NCI-H2227 (cell line): ENCODE results near the gene SLC22A1.

Experiments used
- DNase-seq: peaks from one replicate; lab custom pipeline; 2025; ENCODE audit not compliant: unreplicated experiment; lab: John Stamatoyannopoulos, UW

Gene SLC22A1

DNA sequence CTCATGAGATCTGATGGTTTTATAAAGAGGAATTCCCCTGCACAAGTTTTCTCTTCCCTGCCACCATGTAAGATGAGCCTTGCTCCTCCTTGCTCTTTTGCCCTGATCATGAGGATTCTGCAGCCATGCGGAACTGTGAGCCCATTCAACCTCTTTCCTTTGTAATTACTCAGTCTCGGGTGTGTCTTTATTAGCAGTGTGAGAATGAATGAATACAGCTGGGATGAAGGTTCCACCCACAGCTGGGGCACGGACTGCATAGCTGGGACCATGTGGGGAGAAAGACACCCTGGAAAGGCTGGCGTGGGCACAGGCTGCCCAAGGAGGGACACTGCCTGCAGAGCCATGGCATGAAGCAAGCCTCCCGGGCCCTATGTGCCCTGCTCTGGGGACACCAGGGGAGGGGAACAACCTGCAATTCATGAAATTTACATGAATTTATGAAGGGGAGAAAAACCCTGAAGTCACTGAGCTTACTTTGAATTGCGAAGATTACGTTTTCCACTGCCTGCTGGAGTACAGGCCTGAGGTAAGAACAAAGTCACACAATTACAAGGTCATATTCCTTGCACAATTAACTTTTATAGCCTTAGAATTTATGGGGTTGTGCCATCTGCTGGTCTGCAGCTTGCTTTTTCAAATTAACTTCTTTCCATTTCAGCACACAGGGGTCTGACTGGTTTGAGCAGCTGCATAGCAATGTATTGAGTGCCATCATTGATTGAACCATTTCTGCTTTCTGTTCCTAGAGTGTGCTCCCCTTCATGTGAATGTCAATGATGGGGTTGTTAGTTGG lies 46.2 kb downstream of the SLC22A1 start:
- DNase-seq: no peak

DNA sequence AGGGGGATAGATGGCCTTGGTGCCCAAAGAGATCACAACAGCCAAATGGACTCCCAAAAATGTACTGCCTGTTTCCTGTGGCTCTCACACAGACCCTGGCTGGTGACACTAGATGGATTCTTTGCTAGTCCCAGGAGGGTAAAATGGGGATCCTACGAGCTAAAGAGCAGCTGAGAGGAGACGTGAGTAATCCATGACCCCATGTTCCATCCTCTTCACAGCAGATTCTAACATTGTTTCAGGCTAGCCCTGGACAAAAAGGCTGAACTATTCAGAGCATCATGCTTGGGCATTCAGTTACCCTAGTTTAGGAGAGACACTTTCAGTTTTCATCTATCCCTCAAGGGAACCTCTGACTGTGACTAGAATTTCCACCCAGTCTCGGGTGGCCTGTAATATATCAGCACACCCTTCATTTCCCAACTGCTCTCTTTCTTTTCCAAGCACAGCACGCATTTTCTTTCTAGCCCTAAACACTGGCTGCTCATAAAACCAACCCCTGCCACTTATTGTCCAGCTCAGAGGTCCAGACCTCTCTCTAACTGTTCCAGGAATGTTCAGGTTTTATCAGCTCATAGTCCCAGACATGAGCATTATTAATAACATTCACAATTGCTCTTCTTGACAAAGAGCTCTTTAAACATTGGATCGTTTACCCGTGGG lies 48.5 kb downstream of the SLC22A1 start:
- DNase-seq: no peak

DNA sequence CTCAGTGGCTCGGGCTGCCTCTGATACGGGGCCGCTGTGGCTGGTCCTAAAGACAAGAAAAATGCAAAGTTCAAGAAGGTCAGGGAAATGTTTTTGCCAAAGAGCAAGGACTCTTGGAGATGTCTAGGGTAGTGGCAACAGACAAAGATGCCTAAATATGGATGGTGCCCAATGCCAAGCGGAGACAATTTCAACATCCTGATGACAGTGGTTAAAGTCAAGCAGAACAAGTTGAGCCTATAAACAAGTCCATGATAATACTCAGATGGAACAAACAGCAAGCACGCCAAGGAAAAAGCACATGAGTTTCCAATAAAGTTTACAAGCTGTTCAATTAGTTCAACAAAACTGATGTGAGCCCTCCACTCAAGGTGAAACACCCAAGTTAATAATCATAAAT lies 51.1 kb downstream of the SLC22A1 start:
- DNase-seq: no peak

DNA sequence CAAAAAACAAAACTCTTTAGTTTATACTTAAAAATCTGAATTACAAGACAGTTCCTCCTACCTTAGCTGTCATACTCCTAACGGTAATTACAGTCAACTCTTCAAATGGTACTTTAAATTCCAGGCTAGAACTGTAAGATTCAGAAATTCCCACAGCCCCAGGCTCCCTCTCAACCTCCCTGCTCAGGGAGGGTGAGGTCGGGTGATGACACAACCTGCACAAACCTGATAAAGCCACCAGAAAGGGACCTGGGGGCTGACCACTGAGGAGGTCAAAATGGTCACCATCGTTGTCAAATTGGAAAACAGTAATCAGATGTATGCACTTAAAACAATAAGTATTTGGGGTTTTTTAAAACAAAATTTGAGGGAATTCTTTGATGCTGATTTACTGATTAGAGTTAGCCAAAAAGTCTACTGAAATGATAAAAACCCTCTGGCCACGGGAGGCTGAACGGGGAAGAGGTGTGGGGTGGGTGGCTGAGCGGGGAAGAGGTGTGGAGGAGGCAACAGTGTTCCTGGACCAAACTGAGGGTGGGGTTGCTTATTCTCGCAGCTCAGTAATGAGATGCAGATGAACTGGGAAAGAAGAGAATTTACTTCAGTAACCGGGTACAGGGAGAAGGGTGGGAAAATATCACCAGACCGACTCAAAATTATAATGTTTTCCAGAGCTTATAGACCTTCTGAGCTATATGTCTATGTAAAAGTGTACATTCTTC lies 52.4 kb downstream of the SLC22A1 start:
- no peak for DNase-seq

DNA sequence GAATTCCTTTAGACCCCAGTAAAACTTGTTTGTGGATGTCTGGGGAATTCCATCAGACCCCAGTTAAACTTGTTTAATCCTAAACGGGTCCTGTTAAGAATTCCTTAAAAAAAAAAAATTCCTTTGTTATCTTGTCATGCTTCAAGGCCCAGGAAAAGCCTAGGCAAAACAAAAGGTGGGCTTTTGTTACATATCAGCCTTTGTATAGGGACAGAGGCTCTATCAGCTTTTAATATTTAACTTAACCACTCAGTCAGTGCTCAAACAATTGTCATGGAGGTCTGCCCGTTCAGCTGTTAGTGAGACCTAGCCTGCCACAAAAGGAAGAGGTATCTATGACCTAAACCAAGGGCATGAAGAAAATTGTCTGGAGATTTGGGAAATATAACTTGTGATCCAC lies 53.1 kb downstream of the SLC22A1 start:
- no peak for DNase-seq

DNA sequence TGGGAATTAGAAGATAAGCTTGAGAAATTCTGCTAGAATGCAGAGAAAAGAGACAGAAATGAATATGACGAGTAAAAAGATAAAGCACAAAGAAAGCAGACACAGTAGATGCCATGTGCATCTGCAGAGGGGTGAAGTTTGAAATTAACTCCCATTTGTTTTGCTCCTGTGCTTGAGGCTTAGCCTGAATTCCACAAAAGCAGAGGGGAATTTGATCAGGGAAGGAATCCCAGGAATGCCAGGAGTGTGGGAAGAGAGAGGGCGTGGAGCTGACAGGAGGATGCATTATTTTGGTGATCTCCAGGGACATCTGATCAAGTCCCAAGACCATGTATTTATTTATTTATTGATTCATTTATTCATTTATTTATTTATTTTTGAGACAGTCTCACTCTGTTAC lies 55.6 kb downstream of the SLC22A1 start:
- no peak for DNase-seq

DNA sequence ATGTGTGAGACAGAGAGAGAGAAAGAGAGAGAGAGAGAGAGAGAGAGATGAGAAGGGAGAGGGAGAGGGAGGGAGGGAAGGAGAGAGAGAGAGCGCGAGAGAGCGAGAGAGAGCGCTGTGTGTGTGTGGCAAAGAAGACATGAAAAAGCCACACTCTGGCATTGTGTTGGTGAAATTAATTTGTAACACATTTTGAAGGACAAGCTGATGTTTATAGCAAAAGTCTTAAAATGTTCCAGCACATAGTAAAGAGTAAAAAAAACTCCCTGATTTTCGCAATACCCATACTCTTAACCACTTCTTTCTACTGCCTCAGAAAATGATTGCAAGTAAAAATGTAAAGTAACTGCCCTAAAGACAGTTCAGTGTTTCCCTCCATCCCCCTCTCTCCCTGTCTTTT lies 56.7 kb downstream of the SLC22A1 start:
- no peak for DNase-seq

DNA sequence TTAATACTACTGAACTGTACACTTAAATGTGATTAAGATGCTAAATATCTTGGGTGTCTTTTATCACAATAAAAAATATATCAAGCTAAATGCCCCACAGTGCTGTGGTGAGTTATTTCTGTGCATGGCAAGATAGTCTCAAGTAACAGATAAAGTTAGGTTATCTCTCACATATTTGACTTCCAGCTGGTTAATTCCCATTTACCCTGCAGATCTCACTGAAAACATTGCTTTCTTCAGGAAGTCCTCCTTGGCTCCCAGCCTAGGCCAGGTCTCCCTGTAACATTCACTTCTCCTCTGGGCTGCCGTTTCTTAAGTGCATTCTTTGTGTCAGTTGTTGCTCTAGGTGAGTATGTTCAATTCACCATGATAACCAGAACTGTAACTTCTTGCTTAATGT lies 59.1 kb downstream of the SLC22A1 start:
- DNase-seq: no peak

DNA sequence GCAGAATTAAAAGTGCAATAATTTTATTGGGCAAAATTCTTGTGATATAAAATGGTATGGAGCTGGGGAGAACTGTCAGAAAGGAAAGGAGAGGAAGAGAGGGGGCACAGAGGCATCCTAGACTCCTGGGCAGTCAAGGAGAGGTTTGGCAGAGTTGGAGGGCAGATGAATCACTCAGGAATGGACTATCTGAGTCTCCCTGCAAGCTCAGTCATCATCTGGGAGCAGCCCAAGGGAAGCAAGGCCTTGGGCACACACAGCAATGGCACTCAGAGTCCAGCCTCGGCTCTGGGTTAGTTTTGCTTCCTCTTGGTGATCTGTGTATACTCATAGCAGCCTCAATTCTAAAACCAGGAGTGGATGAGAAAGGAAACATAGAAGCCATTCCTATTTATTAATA lies 67.2 kb downstream of the SLC22A1 start:
- DNase-seq: no peak

DNA sequence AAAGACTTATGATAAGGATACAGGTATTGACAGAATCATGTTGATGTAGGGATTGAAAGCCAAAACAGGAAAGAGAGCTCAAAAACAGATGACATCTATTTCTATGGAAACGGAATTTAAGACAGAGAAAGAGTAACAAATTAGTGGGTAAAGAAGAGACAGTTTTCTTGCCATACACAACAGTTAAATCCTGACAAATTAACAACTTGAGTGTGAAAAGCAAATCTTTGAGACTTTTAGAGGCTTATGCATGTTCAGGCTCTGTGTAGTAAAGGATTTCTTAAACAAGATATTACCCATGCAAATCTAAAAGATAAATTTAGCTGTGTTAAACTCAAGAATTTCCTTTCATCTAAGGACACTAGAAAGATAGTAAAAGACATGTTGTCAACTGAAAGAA lies 68.5 kb downstream of the SLC22A1 start:
- no peak for DNase-seq

DNA sequence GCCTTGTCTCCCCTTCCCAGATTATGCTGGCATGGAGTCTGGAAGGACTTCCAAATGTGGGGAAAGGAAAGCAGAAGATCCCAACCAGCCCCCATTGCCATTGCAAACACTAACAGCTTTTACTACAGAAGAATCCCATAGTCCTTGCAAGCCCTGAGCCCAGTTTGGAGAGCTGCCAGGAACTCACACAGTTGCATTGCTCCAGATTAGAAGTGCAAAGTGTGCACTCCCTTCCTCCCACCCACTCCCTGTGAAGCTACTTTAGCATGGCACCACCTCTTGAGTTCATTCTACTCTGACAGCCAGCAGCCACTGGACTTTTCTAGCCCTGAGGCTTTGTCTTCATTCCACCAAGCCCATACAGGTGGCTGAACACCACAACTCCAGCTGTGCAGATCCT lies 69.4 kb downstream of the SLC22A1 start:
- no peak for DNase-seq

DNA sequence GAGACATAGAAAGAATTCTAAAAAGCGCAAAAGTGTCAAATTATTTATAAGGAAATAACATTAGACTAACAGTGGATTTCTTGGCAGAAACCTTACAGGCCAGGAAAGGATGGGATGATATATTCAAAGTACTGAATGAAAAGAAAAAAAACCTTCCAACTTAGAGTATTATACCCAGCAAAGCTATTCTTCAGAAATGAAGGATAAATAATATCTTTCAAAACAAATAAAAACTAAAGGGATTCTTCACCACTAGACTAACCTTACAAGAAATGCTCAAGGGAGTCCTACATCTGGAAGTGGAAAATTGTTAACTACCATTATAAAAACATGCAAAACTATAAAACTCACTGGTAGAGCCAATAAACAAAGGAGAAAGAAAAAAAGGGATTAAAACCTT lies 71.2 kb downstream of the SLC22A1 start:
- no peak for DNase-seq

DNA sequence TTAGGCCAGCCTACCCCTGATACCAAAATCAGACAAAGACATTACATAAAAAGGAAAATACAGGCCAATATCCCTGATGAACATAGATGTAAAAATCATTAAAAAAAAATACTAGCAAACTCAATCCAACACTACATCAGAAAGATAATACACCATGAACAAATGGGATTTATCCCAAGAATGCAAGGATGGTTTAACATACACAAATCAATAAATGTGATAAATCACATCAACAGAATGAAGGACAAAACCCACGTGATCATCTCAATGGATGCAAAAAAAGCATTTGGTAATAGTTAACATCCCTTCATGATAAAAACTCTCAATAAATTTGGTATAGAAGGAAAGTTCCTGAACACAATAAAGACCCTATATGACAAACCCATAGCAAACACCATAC lies 73.2 kb downstream of the SLC22A1 start:
- DNase-seq: no peak

DNA sequence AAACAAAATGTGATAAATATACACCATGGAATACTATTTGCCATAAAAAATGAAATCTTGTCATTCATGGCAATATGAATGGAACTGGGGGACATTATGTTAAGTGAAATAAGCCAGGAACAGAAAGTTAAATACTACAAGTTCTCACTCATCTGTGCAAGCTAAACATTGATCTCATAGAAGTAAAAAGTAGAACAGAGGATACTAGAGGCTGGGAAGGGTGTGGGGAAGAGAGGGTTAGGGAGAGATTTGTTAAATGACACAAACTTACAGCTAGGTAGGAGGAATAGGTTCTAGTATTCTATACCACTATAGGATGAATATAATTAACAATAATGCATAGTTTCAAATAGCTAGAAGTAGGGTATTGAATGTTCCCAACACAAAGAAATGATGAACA lies 76.0 kb downstream of the SLC22A1 start:
- no peak for DNase-seq

DNA sequence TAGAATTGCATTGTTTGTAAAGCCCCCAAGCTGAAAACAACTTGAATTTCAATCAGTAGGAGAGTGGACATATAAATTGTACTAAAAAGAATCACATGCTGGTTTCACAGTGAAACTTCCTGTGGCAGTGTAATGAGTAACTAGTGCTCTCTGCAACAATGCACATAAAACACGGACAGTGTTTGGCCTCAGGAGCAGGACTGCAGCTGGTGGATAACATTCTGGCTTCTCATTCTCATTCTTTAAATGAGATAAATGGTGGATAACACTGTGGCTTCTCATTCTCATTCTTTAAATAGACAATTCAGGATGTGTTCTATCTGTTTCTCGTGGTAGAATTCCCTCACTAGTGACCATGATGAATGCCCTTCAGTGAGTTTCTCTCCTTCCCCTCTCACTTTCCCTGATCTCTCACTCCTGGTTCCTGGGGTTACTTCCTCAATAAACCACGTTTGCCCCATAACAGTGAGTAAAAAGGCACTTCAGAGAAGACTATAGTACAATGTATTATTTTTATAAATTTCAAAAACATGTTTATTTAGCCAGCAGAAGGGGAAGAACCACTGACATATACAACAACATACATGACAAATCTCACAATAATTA lies 77.1 kb downstream of the SLC22A1 start:
- no peak for DNase-seq

DNA sequence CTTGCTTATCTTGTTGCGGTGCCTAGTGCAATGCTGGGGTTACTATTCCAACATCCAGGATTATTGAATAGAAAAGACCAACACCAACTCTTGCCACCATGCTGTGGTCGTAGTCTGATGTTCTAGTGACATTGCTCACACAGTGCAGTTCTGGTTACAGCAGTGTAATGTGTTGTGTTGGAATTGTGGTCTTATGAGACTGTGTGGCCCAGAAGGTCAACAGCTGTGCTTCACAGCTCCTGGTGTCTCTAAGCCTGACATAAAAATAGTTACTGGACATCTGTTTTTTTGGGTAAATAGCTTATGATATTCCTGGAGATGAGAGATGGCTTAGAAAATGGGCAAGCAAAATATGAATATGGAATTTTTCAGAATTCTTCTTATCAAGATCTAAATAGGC lies 79.4 kb downstream of the SLC22A1 start:
- DNase-seq: no peak

DNA sequence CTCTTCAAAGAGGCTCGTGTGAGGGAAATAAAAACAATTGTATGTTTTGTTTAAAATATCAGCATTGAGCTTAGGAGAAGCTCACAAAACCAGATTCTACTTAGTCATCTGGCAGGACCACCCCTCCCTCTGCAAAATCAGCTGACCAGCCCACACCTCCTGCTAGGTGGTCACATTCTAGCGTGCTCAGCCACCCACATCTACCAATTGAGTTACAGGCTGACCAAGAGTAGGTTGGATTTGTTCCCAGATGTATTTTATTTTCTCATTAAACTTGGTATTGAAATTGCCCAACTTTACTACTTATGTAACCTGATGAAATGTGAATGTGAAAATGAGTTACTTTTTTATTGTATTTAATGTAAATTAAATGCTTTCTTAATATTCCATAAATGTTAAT lies 80.8 kb downstream of the SLC22A1 start:
- no peak for DNase-seq

DNA sequence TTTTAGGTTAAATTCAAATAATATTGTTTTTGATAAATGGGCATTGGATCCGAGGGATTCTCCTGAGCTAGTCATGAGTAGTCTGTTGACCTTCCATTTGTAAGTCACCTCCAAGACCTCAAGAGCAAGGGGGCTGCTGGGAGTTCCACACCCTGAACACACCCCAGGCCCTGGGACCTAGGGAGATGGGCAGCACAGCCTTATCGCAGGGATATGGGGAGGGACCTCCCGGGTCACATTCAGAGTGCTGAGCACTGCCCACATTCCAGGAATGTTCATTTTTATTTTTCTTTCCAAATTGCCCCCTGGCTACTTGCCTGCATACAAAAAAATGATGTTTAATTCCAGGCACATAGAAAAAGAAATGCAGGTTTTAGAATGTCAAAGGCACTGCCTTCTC lies 81.5 kb downstream of the SLC22A1 start:
- DNase-seq: no peak

DNA sequence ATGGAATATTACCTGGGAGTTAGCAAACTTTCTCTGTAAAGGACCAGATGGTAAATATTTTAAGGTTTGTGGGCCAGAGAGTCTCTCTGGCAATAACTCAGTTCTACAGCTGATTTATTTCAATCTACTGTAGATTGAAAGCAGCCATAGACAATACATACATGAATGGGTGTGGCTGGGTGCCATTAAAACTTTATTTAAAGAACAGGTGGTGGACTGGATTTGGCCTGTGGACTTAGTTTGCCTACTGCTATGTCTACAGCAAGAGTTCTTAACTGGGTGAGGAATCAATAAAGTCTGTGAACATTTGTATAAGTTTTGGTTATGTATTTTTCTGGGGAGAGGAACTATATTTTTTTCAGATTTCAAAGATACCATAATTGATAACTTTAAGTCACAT lies 81.9 kb downstream of the SLC22A1 start:
- no peak for DNase-seq

DNA sequence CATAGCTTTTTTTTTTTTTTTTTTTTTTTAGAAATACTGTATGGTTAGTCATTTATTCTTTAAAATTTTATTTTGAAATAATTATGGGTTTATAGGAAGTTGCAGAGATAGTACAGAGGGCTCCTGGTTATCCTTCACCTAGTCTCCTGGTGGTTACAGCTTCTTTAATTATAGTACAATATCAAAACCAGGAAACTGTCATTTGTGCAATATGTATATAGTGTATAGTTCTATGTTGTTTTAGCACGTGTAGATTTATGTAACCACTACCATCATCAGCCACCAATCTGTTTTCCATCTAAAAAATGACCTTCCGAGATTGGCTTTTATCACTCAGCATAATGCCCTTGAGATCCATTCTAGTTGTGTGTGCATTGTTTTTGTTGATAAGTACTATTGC lies 82.3 kb downstream of the SLC22A1 start:
- no peak for DNase-seq

DNA sequence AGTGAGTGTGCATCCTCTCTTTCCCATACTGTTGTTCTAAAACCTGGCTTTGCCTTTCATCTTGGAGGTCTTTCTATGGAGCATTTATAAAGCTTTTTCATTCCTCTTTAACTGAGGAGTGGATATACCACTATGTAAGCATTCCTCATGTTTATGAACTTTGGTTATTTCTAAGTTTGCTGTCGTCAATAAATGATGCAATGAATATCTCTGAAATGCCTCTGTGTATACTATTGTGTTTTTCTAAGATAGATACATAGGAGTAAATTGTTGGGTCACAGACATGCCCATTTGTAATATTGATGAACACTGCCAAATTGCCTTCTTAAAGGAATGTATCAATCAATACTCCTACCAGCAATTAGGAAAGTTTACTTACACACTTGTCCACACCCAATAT lies 83.1 kb downstream of the SLC22A1 start:
- no peak for DNase-seq

DNA sequence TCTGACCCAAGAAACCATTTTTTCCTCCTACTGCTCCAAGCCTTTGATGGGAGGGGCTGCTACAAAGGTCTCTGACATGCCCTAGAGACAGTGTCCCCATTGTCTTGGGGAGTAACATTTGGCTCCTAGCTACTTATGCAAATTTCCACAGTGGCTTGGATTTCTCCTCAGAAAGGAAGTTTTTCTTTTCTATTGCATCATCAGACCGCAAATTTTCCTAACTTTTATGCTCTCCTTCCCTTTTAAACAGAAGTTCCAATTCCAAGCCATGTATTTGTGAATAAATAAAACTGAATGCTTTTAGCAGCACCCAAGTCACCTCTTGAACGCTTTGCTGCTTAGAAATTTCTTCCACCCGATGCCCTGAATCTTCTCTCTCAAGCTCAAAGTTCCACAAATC lies 86.0 kb downstream of the SLC22A1 start:
- DNase-seq: no peak
